CD4-positive, alpha-beta T cell treated with Interleukin-6 for 4 hours (primary cell): ENCODE results near the gene UBE2E1.
A peak's percentile ranks its signal among the peaks of the same experiment; 100 is the strongest.
"Not testable (repeated sequence)": the region's sequence is repeated elsewhere in the genome, so short reads cannot be mapped to it uniquely, and the experiment has no call there.

ENCODE experiments used
- DNase-seq: peaks from one replicate; pipeline ENCODE4 v3.0.0-alpha.2; 2020; ENCODE audit warnings: mixed read lengths

The UBE2E1 gene

GRCh38 chr3:23859012-23859743 lies 53.4 kb downstream of the UBE2E1 start:
- no peak for DNase-seq

GRCh38 chr3:23859839-23860382 lies 54.2 kb downstream of the UBE2E1 start:
- DNase-seq, result no peak

- no peak for DNase-seq
These were observed 55.9 kb downstream of the UBE2E1 start for GRCh38 chr3:23861689-23862088.

GRCh38 chr3:23863060-23863459 lies 57.3 kb downstream of the UBE2E1 start:
- no peak for DNase-seq

- DNase-seq, result no peak
These were observed 59.2 kb downstream of the UBE2E1 start for GRCh38 chr3:23864931-23865330.

- DNase-seq, result no peak
These were observed 60.0 kb downstream of the UBE2E1 start for GRCh38 chr3:23865595-23866396.

- no peak for DNase-seq
These were observed 61.6 kb downstream of the UBE2E1 start for GRCh38 chr3:23867400-23867799.

GRCh38 chr3:23867838-23868237 lies 62.1 kb downstream of the UBE2E1 start:
- DNase-seq, result no peak

- no peak for DNase-seq
These were observed 64.4 kb downstream of the UBE2E1 start for GRCh38 chr3:23869977-23870662.

- not testable (repeated sequence) for DNase-seq
These were observed 64.9 kb downstream of the UBE2E1 start for GRCh38 chr3:23870663-23871043.

GRCh38 chr3:23871361-23871760 lies 65.6 kb downstream of the UBE2E1 start:
- DNase-seq, result not testable (repeated sequence)

- no peak for DNase-seq
These were observed 66.6 kb downstream of the UBE2E1 start for GRCh38 chr3:23872330-23872729.

GRCh38 chr3:23873941-23874340 lies 68.2 kb downstream of the UBE2E1 start:
- DNase-seq, result no peak

GRCh38 chr3:23874359-23875112 lies 68.8 kb downstream of the UBE2E1 start:
- DNase-seq, result no peak

- no peak for DNase-seq
These were observed 69.5 kb downstream of the UBE2E1 start for GRCh38 chr3:23875113-23875725.

- no peak for DNase-seq
These were observed 71.2 kb downstream of the UBE2E1 start for GRCh38 chr3:23876923-23877322.

- DNase-seq, result no peak
These were observed 71.7 kb downstream of the UBE2E1 start for GRCh38 chr3:23877329-23877980.

GRCh38 chr3:23879485-23879884 lies 73.7 kb downstream of the UBE2E1 start:
- no peak for DNase-seq

- DNase-seq, result peak; percentile 4
These were observed 75.1 kb downstream of the UBE2E1 start for GRCh38 chr3:23880703-23881339.

GRCh38 chr3:23881993-23882392 lies 76.2 kb downstream of the UBE2E1 start:
- not testable (repeated sequence) for DNase-seq

- DNase-seq, result no peak
These were observed 76.7 kb downstream of the UBE2E1 start for GRCh38 chr3:23882487-23882918.
